Thoracic aorta (tissue), 2 donors: ENCODE measurements around the gene FYB1. TPM values are rescaled to one million over a fixed set of nuclear protein-coding genes. Genes with fewer than 3 reads are reported as not detected.
A peak's percentile ranks its signal among the peaks of the same experiment; 100 is the strongest.

Experiments
- ATAC-seq: fragments of 150-250 bp; one replicate; pipeline ENCODE4 v1.8.0; 2017; ENCODE audit warnings: low read depth; ENCODE audit not compliant: insufficient number of reproducible peaks, low FRiP score
- DNase-seq: peaks from one replicate; pipeline ENCODE4 v3.0.0-alpha.2; 2020; ENCODE audit warnings: low spot score
- H3K27ac ChIP-seq, 2 donors: fragments of 200-600 bp; sonication (generic); 1 replicate in 1 of 2; 2 replicates in 1 of 2; pipeline ENCODE4 v1.5.1; 2016; ENCODE audit warnings: mild to moderate bottlenecking in 2 of 2, moderate library complexity in 2 of 2
- H3K27me3 ChIP-seq: fragments of 200-600 bp; sonication (generic); replicated peaks from 2 replicates; pipeline ENCODE4 v1.6.0; 2016; ENCODE audit warnings: mild to moderate bottlenecking; ENCODE audit not compliant: insufficient read depth
- H3K36me3 ChIP-seq: fragments of 200-600 bp; sonication (generic); one replicate; pipeline ENCODE4 v1.5.1; 2016
- H3K4me1 ChIP-seq, 2 donors: fragments of 200-600 bp; sonication (generic); 1 replicate in 1 of 2; 2 replicates in 1 of 2; pipeline versions ENCODE4 v1.5.1 to v1.6.0; 2016; ENCODE audit warnings: low read depth in 2 of 2, mild to moderate bottlenecking in 1 of 2; ENCODE audit not compliant: control insufficient read depth in 1 of 2
- H3K4me3 ChIP-seq: fragments of 200-600 bp; sonication (generic); 2 replicates; pipeline ENCODE4 v1.5.1; 2016; ENCODE audit warnings: mild to moderate bottlenecking
- H3K9me3 ChIP-seq: fragments of 200-600 bp; sonication (generic); 2 replicates; pipeline ENCODE4 v1.5.1; 2016
- CTCF ChIP-seq: fragments of 200-600 bp; sonication (generic); IDR thresholded peaks from one replicate; pipeline ENCODE4 v1.5.1; 2019; ENCODE audit warnings: antibody characterized with exemption
- total RNA-seq, 2 donors: library from RNA; depleted of rRNA; stranded (reverse); fragments of >200 nt; gene quantifications; one replicate each; pipeline versions ENCODE4 v1.1.0 to v1.2.3, GENCODE V29; 2016

Gene FYB1
- total RNA-seq, 2 donors from 2014 or later, result 12.9 to 29.8 TPM

- no peaks in the 10 kb centered on the region for H3K36me3 ChIP-seq
- no peaks in the 10 kb centered on the region for H3K9me3 ChIP-seq
- no peak overlapping the region for H3K27ac ChIP-seq
- no peak for TF ChIP-seq CTCF
- no peaks in the 10 kb centered on the region for H3K27me3 ChIP-seq
- DNase-seq (no peak), ATAC-seq (no peak)
- no peak overlapping the region for H3K4me3 ChIP-seq
- peaks cover 0 to 5% of the 10 kb centered on the region in 2 donors for H3K4me1 ChIP-seq
Observed at GRCh38 chr5:39151745-39152144, 67.6 kb downstream of the FYB1 start.

GRCh38 chr5:39149966-39150365 lies 69.4 kb downstream of the FYB1 start:
- no peaks in the 10 kb centered on the region for H3K9me3 ChIP-seq
- H3K27ac ChIP-seq, result no peak overlapping the region
- no peaks in the 10 kb centered on the region for H3K36me3 ChIP-seq
- no peaks in the 10 kb centered on the region for H3K27me3 ChIP-seq
- no peak for TF ChIP-seq CTCF
- H3K4me3 ChIP-seq, result no peak overlapping the region
- ATAC-seq (no peak), DNase-seq (no peak)
- H3K4me1 ChIP-seq, result peaks cover 0 to 5% of the 10 kb centered on the region in 2 donors

GRCh38 chr5:39148983-39149534 lies 70.3 kb downstream of the FYB1 start:
- DNase-seq, result no peak
- no peaks in the 10 kb centered on the region for H3K27me3 ChIP-seq
- no peak for ATAC-seq
- H3K4me3 ChIP-seq, result no peak overlapping the region
- no peak overlapping the region for H3K27ac ChIP-seq
- H3K4me1 ChIP-seq, result peaks cover 0 to 5% of the 10 kb centered on the region in 2 donors
- TF ChIP-seq CTCF, result peak; percentile 20
- H3K9me3 ChIP-seq, result no peaks in the 10 kb centered on the region
- no peaks in the 10 kb centered on the region for H3K36me3 ChIP-seq

- ATAC-seq (no peak), DNase-seq (no peak)
Observed at GRCh38 chr5:39146831-39147540, 72.4 kb downstream of the FYB1 start.

More at GRCh38 chr5:39146831-39147540, 72.4 kb downstream of the FYB1 start:
- Histone ChIP-seq H3K4me3 (no peak overlapping the region), H3K27ac (no peak overlapping the region), H3K4me1 (peaks cover 0 to 5% of the 10 kb centered on the region in 2 donors), H3K9me3 (no peaks in the 10 kb centered on the region), H3K36me3 (no peaks in the 10 kb centered on the region), H3K27me3 (no peaks in the 10 kb centered on the region)
- no peak for TF ChIP-seq CTCF
